ENCODE data around the gene THADA.
A peak's percentile ranks its signal among the peaks of the same experiment; 100 is the strongest.
"Not testable (repeated sequence)": the region's sequence is repeated elsewhere in the genome, so short reads cannot be mapped to it uniquely, and the experiment has no call there.

Gene THADA

GRCh38 chr2:43460174-43460546 lies 135.7 kb downstream of the THADA start:
- no peak for DNase-seq

GRCh38 chr2:43459446-43460173 lies 136.2 kb downstream of the THADA start:
- peak in 1 of 2 experiments; percentile 4 for DNase-seq

DNA sequence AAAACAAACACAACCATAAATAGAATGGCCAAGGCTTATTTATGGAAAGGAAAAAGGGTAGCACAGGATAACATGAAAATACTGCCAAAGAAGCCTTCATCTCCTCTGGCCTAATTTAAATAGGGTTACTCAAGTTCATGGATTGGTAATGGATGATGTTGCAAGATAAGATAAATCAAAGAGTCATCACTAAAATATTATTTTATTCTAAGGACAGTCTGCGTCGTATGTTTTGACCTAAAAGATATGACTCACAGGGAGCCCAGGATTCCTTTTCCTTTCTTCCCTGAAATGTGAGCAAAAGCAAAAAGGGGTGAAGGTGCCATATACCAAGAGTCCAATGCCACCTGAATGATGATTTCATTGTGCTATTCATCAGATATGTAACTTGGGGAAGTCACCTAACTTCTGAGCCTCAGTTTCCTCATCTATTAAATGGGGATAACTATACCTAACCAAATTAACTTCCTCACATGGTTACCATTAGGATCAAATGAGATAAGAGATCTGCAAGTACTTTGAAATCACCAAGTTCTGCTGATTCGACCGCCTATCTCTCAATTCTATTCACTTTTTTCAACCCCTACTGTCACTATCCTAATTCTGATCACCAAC lies 137.7 kb downstream of the THADA start:
- DNase-seq, result no peak

DNA sequence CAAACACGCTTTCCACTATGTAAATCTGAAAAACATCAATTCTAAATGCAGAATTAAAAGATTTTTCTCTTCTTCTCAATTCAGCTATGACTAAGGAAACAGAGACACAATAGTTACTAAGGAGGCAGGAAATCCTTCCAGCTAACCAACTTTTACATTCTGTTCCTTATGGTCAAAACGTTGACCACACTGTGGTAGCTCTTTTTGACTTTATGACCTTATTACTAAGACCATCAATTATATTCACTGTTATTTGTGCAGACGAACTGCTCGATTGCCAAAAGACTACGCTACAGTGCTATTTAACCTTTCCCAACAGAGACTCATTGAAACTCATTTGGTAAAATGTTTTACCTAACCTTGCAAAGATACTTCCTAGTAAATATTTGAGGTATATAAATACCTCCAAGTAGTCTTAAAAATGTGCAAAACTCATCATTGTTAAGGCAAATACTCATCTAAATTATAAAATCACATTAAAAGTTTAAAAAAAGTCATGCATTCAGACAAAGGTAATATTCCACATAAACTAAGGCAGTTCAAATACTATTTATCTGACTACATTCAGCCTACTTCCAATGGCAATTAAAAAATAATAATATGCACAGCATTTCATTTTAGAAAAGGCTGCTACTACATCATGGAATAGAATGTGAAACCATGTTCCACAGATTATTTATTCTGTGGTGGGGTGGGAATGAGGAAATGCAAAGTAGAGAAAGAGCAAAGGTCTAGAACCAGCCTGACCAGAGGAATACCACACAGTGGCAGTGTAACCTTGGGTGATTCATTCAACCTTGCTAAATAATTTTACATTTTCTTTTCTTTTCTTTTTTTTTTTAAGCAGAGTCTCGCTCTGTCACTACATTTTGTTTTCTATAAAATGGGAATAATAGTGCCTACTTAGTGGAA lies 139.9 kb downstream of the THADA start:
- no peak for DNase-seq

DNA sequence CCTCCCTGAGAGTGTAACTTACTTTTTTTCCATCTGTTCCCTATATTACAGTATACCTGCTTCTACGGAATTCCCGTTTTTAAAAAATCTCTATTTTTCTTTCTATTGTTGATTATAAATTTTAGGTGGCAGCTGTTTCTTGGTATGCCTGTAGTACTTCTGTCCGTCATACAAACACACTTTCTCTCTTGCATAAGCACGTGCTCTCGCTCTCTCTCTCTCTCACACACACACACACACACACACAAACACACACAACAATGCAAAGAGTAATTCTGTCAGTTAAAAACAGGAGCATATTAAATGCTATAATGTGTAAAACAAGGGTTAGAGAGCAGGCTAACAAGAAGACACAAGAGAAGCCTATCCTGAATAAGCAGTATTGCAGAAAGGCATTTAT lies 140.5 kb downstream of the THADA start:
- no peak for DNase-seq

GRCh38 chr2:43454791-43455190 lies 141.0 kb downstream of the THADA start:
- no peak for DNase-seq

GRCh38 chr2:43453179-43454170 lies 142.4 kb downstream of the THADA start:
- DNase-seq, result no peak

DNA sequence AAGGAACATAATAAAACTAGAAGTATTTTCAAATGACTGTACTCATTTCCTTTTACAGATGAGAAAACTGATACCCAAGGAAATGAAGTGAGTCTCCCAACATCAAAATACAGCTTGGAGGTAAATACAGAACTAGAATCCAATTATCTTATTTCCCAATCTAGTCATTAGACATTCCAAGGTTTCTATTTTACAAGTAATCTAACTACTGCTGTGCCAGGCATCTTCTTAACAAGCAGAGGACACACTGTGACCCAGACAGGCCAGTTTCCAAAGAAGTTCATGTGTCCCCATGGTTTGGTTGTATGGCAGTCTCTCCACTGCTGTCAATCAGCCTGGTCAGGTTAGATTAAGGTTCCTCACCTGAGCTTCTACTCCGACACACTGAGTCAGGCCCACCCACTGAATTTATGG lies 143.5 kb downstream of the THADA start:
- DNase-seq, result no peak

DNA sequence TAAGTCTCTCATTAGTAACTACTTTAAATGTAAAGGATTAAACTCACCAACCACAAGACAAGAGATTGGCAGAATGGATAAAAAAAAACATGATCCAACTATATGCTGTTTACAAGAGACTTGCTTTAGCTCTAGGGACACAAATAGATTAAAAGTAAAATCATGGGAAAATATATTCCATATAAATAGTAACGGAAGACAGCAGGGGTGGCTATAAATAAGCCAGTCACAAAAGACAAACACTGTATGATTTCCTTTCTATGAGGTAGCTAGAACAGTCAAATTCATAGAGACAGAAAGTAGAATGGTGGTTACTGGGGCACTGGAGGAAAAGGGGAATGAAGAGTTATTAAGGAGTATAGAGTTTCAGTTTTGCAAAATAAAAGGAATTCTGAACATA lies 145.2 kb downstream of the THADA start:
- DNase-seq, result no peak

DNA sequence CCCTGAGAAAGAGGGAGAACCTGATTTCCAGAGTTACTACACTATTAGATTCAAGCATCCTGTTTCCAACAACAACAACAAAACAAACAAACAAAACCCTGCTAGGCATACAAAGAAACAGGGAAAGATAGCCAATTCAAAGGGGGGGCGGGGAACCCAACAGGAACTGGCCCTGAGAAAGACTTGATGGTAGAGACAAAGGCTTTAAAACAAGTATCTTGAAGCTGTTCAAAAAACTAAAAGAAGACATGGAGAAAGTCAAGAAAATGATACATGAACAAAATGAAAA lies 147.1 kb downstream of the THADA start:
- DNase-seq, result no peak

- no peak for DNase-seq
Measured at GRCh38 chr2:43448011-43448821, 147.6 kb downstream of the THADA start.

- not testable (repeated sequence) for DNase-seq
Measured at GRCh38 chr2:43446755-43447154, 149.1 kb downstream of the THADA start.

DNA sequence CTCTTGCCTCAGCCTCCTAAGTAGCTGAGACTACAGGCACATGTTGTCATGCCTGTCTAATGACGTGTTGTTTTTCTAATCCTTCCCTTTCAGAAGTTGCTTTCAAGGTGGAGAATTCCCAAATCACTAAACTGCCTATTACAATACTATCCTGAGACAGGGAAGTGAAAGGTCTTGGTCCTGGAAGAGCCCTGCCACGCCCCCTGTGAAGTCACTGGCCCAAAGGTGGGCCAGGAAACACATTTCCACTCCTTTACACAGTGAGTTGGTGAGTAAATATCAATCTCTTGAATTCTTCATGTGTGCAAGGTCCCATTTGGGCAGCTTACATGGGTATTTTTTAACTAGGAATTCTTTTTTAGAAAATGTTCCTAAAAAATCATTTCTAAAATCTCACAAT lies 150.1 kb downstream of the THADA start:
- DNase-seq, result no peak

DNA sequence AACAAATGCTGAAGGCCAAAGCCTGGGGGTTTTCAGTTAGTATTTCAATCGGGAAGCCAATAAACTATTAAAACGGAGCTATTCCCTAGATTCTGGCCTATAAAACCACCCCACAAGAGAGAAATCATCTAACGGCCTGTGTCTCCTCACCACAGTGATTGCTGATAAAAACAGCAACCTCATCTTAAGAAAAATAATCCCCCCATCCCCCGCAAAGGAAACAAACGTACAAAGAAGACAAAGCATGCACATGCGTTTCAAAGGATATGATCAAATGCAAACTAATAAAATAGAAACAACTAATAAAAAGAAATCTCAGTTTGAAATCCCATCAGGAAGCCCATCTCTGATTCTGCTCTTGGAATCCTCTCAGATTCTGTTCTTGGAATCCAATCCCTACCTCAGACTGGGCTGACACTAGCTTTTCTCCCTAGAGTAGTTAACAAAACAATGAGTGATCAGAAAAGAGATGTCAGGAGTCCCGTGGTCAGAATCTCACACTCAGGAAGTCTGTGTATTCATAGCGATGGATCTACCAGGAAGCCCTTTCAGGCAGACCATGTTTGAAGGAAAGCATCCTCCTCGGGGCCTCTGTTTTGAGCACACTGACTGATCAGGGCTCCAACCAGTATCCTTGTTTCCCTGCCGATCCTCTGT lies 150.7 kb downstream of the THADA start:
- DNase-seq, result no peak

DNA sequence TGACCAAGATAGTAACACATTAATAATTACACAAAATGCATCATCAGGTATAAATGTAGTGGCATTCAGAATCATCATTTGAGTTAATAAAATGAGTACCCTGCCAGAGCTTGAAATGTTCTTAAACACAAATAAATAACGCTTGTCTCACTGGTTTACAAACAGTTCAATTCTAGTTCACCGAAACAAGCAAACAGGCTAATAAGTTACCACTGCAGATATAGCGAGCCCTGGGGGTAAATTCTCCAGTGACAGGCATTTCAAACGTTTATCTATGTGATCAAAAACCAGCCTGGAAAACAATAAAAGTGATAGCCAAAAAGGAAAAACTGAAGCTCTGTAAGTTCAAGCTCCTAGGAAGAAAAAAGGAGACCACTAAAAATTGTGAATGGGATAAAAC lies 152.6 kb downstream of the THADA start:
- DNase-seq, result no peak

- DNase-seq, result no peak
Measured at GRCh38 chr2:43441195-43441594, 154.6 kb downstream of the THADA start.

DNA sequence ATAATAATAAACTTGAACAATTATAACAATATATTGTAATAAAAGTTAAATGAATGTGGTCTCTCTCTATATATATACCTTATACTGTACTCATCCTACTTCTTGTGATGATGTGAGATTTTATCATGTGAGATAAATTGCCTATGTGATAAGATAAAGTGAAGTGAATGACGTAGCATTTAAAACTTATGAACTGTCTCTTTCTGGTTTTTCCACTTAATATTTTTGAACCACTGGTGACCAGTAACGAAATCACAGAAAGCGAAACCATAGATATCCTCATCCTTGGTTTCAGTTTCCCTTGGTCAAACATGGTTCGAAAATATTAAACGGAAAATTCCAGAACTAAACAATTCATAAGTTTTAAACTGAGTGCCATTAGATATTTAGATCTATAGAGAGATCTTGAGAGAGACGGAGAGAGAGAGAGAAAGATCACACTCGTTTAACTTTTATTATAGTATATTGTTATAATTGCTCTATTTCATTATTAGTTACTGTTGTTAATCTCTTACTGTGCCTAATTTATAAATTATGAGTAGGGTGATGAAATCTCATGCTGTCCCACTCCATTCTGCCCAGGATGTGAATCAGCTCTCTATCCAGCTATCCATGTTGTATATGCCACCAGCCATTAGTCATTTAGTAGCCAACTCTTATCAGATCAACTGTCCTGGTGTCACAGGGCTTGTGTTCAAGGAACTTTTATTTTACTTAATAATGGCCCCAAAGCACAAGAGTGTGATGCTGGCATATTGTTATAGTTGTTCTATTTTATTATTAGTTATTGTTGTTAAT lies 156.8 kb downstream of the THADA start:
- no peak for DNase-seq

DNA sequence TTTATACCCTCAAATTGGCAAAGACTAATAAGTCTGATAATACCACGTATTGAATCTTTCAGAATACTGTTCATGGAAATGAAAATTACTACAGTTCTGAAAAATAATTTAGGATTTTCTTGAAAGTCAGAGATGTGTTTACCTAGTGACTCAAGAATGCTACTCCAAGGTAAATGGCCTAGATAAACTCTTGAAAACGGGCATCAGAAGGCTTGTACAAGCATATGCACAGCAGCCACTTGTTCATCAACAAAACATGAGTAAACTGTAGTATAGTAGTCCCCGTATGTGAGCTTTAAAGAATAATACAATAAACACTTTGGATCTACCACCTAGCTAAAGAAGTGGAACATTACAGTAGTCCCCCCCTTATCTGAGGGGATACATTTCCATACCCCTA lies 157.5 kb downstream of the THADA start:
- DNase-seq, result no peak

GRCh38 chr2:43437363-43437762 lies 158.5 kb downstream of the THADA start:
- no peak for DNase-seq

- DNase-seq, result no peak
Measured at GRCh38 chr2:43436431-43436830, 159.4 kb downstream of the THADA start.

Measured in Kasumi-1 (cell line).